NCI-H446 treated with DMSO at 0.1 percent for 48 hours (cell line): ENCODE measurements around the gene CDH16.
"Not testable (repeated sequence)": the region's sequence is repeated elsewhere in the genome, so short reads cannot be mapped to it uniquely, and the experiment has no call there.

Experiments used
- DNase-seq: peaks from one replicate; lab custom pipeline; 2025; lab: John Stamatoyannopoulos, UW

Gene CDH16, protein sequence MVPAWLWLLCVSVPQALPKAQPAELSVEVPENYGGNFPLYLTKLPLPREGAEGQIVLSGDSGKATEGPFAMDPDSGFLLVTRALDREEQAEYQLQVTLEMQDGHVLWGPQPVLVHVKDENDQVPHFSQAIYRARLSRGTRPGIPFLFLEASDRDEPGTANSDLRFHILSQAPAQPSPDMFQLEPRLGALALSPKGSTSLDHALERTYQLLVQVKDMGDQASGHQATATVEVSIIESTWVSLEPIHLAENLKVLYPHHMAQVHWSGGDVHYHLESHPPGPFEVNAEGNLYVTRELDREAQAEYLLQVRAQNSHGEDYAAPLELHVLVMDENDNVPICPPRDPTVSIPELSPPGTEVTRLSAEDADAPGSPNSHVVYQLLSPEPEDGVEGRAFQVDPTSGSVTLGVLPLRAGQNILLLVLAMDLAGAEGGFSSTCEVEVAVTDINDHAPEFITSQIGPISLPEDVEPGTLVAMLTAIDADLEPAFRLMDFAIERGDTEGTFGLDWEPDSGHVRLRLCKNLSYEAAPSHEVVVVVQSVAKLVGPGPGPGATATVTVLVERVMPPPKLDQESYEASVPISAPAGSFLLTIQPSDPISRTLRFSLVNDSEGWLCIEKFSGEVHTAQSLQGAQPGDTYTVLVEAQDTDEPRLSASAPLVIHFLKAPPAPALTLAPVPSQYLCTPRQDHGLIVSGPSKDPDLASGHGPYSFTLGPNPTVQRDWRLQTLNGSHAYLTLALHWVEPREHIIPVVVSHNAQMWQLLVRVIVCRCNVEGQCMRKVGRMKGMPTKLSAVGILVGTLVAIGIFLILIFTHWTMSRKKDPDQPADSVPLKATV

DNA sequence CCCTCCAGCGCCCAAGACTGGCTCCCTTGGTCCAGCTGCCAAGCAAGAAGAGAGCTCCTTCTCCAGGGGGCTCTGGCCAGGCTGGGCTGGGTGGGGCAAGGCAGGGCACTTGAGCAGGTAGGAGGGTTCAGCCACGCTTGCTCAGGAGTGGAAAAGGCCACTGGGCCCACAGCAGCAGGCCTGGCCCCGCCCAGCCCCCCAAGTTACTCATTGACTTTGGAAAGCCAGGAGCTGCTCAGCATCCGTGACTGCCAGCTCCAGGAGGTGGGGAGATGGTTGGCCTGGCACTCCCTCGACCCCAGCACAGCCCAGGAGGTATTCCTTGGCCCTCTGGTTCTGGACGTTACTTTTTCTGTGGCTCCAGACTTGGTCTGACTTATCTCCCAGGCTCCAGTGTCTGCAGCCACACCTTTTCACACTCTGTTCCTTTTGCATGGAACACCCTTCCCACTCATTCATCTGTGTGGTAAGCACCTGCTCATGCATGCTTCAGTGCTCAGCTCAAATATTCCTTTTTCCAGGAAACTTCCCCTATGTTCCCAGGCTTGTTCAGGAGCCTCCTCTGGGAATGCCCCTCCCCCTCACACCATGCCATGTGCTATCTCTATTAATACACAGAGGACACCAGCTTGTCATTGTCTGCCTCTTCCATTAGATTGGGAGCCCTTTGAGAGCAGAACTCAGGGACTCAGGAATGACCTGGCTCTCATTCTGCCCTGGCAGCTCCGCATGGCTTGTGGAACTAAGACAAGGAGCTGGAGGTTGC, at the start of gene CDH16:
Gene CDH16, minus strand, starts transcription at position 83 of the 766 bp plus-strand sequence. CDS start 820 bp downstream, outside the sequence.
- DNase-seq, result no peak

DNA sequence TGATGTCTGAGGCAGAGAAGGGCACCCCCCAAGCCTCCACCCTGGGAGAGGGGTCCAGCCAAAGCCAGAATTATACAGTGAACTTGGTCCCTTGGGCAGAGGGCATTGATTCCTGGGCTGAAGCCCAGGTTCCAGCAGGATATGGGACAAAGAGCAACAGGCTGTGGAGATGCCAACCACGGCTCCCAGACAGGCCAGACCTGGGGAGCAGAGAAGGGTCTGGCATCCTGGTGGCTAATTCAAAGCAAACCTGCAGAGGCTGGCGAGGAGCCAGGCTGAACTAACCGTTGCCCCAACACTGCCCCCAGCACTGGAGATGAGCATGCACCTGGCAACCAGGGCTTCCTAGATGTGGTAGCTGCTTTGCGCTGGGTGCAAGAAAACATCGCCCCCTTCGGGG, 45.4 kb upstream of the CDH16 start:
- DNase-seq, result no peak

DNA sequence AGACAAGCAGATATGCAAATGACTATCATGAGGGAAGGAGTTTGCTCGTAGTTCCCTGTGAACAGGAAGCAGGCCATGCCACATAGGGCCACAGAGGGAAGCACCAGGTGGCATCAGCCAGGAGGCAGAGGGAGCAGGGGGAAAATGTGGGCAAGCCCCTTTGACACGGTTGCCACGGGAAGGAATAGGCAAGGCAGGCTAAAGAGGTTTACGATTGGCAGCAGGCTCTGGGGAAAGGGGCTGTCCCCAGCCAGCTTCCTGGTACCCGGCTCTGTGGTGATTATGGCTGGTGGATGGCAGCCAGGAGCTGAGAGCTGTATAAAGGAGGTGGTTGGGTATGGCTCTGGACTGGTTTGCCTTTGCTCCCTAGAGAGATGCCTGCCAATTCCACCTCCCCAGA, 43.2 kb upstream of the CDH16 start:
- DNase-seq, result no peak

DNA sequence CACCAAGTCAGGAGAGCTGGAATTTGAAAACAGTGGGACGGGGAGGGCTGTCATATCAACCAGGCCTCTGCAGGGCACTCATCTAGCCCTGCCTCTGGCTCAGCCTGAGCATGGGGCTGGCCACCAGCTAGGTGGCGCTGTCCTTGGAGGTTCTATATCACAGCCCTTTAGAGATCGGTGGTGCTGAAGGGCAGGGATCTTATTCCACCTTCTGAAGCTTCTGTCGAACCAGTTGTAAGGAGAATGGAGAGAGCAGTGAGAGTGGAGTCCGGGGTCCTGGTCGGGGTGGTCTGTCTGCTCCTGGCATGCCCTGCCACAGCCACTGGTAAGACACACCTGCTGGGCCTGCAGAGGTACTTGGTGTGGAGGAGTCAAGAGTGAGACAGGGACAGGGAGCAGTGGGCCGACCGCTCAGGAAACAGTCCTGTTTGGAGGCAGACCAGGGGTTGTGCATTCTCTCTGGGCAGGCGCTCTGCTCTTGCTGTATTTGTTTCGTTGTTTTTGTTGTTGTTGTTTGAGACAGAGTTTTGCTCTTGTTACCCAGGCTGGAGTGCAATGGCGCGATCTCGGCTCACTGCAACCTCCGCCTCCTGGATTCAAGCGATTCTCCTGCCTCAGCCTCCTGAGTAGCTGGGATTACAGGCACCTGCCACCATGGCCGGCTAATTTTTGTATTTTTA, 42.5 kb upstream of the CDH16 start, which contains the start of gene CES3:
Gene CES3, plus strand, starts transcription at position 202 of the 680 bp plus-strand sequence. Its CDS starts 42 bp downstream, at position 244.
- DNase-seq, result peak; percentile 26

DNA sequence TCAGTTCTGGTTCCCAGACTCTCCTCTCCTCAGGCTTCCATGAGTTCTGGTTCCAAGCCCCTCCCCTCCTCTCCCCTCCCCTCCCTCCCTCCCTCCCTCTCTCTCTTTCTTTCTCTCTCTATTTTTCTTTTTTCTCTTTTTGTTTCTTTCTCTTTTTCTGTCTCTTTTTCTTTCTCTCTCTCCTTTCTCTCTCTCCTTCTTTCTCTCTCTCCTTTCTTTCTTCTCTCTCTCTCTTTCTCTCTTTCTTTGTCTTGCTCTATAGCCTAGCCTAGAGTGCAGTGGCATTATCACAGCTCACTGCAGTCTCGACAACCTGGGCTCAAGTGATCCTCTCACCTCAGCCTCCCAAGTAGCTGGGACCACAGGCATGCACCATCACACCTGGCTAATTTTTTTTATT, 41.6 kb upstream of the CDH16 start:
- no peak for DNase-seq

DNA sequence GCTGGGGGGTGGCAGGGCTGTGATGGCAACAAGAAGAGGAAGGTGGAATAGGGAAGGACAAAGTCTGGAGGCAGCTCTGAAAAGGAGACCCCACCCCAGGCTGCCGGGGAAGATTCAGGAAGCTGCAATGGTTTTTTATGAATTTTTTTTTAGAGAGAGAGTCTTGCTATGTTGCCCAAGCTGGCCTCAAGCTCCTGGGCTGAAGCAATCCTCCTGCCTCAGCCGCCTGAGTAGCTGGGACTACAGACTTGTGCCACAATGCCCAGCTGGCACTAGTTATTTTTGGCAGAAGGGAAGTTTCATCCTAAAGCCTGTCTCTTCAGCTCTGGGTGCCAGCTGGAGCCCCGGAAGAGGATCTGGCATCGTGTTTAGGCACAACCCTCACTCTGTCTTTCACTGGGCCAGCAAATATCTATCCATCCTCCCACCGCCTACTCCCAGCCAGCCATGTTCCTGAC, 41.0 kb upstream of the CDH16 start:
- DNase-seq, result peak; percentile 76

DNA sequence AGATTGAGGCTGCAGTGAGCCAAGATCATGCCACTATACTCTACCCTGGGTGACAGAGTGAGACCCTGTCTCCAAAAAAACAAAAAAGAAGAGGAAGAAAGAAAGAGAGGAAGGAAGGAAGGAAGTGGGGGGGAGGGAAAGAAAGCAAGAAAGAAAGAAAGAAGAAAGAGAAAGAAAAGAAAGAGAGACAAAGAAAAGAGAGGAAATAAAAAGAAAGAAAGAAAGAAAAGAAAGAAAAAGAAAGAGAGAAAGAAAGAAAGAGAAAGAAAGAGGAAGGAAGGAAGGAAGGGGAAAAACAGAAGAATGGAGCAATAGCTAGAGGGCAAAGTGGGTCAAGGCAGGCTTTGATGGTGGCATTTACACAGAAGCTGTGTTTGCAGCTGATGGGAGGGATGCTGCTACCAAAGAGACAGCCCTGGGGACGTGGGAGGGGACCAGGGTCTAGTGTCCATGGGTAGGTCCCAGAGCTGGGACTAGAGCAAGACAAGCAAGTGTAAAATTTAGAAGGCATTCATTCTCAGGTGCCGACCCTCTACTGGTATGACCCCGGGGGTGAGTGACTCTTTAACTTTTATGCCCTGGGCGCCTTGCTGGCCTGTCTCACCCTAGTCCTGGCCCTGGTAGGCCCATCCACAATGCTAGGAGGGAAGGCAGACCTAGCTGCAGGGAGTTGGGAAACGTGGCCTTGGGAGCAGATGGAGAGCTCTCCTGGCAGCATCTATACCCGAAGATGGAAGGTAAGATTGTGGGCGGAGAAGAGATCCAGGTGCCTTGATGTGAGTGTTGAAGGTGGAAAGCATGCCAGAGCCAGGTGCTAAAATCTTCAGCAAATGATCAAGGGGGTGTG, 40.4 kb upstream of the CDH16 start:
- DNase-seq, result no peak

DNA sequence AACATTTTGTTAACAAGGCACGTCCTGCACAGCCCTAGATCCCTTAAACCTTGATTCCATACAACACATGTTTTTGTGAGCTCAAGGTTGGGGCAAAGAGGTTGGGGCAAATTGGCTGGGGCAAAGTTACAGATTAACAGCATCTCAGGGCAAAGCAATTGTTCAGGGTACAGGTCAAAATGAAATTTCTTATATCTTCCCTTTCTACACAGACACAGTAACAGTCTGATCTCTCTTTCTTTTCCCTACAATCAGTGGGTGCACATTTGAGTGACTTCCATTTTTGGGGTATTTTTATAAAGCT, 37.4 kb upstream of the CDH16 start:
- not testable (repeated sequence) for DNase-seq

DNA sequence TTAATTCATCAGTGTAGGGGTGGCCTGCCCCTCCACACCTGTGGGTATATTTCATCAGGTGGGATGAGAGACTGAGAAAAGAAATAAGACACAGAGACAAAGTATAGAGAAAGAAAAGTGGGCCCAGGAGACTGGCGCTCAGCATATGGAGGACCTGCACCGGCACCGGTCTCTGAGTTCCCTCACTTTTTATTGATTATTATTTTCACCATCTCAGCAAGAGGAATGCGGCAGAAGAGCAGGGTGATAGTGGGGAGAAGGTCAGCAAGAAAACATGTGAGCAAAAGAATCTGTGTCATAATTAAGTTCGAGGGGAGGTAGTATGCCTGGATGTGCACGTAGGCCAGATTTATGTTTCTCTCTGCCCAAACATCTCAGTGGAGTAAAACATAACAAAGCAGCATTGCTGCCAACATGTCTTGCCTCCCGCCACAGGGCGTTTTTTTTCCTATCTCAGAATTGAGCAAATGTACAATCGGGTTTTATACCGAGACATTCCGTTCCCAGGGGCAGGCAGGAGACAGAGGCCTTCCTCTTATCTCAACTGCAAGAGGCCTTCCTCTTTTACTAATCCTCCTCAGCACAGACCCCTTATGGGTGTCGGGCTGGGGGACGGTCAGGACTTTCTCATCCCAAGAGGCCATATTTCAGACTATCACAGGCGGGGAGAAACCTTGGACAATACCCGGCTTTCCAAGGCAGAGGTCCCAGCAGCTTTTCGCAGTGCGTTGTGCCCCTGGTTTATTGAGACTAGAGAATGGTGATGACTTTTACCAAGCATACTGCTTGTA, 36.9 kb upstream of the CDH16 start:
- not testable (repeated sequence) for DNase-seq

DNA sequence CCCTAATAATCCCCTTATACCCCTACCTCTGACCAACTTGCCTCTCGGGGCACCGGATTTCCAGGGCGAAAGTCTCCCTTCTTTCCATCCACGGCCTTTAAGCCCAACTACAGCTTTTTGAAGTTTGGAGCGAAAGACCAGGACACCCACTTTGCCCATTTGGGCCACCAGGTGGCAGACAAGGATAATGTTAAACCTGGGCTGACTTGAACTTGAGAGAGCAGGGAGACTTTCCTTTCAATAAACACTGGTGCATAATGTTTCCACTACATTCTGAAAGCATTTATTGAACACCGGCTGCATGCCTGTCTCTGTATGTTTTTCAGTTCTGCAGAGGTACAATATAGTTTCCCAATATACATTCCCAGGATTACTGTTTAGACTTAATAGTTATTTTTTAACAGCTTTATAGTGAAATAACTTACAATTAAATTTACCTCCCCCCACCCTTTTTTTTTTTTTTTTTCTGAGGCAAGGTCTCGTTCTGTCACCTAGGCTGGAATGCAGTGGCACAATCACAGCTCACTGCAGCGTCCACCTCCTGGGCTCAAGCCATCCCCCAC, 35.5 kb upstream of the CDH16 start:
- peak; percentile 40 for DNase-seq

DNA sequence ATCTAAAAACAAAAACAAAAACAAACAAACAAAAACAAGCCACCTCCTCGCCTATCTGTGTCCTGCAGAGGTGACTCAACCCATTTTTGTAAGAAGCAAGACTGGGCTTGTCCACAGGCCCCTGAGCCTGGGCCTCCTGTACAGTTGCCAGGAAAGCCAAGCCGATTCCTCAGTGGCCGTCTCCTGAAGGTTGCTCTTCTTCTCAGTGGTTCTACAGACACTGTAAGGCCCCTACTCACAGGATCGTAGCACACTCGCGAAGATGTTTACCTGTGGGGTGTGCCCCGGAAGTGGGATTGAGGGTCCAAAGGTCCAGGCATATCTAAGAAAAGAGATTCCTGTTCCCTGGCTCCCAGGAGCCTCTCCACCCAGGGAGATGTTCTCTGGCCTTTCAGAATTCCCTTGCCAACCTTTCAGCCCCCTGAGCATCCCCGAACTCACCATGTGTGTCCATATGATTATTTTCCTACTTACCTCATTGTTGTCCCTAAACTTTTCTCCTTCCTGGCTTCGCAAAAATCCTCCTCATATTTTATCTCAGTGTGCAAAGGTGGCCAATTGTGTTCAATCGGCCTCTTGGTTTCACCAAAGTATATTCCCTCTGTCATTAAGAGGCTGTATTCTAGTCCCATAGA, 34.9 kb upstream of the CDH16 start:
- DNase-seq, result no peak

DNA sequence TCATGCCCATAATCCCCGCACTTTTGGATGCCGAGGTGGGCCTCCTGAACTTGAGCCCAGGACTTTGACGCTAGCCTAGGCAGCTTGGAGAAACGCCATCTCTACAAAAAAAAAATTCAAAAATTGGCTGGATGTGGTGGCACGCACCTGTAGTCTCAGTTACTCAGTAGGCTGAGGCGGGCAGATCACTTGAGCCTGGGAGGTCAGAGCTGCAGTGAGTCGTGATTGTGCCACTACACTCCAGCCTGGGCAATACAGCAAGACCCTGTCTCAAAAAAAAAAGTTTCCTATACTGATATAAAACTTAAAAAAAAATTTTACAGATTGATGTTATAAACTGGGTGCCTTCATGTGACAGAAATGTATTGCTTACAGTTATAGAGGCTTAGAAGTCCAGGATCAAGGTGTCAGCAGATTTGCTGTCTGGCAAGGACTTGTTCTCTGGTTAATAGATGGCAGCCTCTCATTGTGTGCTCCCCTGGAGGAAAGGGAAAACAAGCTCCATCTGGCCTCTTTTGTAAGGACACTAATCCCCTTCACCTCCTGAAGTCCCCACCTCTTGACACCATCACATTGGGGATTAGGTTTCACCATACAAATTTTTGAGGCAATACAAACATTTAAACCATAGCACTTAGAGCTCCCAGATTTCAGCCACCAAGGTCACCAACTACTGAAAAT, 33.9 kb upstream of the CDH16 start:
- DNase-seq, result no peak

DNA sequence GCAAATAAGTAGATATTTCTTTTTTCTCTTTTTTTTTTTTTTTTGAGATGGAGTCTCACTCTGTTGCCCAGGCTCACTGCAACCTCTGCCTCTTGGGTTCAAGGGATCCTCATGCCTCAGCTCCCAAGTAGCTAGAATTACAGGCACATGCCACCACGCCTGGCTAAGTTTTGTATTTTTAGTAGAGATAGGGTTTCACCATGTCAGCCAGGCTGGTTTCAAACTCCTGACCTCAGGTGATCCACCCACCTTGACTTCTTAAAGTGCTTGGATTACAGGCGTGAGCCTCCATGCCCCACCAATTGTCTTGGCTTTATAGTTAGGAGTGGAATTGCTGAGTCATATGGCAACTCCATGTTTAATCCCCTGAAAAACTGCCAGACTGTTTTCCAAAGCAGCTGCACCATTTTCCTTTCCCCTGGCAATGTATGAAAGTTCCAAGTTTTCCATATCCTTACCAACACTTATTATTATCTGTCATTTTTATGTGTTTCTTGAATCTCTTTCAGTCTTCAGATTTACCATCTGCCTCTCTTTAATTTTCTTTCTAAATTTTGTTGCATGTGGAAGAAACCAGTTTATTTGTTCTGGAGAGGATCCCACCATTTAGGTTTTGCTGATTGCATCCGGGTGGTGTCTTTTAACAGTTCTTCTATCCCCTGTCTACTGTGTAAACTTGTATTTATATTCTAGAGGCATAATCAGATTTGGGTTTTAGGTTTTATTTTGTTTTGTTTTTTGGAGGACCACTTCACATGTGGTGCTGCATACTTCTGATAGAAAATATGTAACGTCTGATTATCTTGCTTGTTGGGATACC, 32.5 kb upstream of the CDH16 start:
- DNase-seq, result no peak

DNA sequence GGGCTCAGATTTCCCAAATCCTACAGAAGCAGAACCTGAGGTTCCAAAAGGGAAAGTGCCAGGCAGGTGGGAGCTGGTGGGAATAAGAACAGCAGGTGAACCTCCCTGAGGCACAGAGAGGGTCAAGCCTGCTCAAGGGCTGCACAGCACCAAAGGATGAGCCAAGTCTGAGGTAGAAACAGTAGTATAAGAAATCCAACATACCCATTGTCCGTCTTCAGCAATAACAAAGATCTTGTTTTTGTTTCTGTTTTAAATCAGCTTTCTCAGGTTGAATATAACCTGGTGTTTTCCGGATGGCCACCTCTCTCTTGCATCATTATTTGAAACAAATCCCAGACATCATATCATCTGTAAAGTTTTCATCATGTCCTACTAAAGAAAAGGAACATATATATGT, 31.8 kb upstream of the CDH16 start:
- no peak for DNase-seq

DNA sequence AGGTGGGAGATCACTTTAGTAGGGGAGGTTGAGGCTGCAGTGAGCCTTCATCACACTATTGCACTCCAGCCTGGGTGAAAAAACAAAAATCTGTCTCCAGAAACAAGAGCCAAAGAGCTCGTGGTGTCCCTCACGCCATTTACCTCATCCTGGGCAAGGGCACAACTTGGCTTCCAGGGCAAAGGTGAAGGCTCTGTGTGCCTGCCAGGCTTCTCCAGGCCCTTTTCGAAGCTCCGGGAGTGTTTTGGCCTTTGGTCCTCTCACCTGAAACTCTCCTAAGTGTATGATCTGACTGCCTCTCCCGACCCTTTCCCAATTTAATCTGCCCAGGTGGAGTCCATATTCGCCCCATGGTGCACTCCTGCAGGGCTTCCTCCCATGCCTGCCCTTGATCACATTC, 30.8 kb upstream of the CDH16 start:
- DNase-seq, result no peak

DNA sequence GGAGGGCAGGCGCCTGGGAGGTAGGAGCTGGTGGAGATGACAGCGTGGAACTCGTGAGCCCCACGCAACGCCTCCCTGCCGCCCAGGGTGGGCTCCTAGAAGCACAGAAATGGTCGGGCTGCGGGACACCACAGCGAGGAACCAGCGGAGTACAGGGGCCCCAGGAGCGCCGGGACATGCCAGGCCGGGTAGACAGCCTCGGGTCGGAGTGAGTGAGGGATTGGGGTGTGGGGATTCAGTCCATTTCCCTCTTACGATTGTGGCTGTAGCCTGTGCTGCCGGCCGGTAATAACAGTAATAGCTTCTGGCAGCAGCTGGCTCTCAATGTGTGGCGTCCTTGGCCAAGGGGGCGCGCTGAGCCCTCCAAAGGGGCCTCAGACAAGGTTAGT, 30.1 kb upstream of the CDH16 start:
- DNase-seq, result no peak

DNA sequence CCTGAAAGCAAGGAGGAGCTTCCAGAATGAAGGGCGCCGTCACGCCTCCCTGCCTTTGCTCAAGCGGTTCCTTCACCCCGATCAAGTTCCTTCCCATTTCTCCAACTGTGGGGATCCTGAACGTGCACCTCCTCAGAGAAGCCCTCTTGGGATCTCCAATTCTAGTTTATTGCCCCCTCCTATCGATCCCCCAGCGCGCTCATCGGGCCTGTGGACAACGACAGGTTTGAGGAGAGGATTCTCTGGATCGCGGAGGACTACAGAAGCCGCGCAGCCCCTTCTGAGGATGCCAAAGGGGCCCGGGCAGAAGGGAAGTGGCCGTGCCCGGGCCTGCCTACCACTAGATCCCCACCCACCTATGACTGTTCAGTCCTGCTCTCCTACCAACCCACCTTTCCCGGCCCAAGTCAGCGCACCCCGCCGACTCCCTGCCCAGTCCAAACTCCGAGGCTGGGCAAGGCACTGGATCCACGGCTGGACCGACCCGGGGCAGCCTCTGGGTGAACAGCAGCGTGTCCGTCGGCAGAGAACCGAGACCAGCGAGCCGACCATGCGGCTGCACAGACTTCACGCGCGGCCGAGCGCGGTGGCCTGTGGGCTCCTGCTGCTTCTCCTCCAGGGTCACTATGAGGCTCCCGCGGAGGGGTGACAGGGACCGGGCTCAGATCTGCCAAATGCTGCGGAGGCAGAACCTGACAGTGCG, 29.6 kb upstream of the CDH16 start:
- DNase-seq, result no peak
